PFSK-1 (cell line): ENCODE results near the gene SATL1. TPM values are rescaled to one million over a fixed set of nuclear protein-coding genes. Genes with fewer than 3 reads are reported as not detected.

Experiments used
- FOXP2 ChIP-seq: optimal IDR thresholded peaks from 2 replicates; pipeline ENCODE3; 2011; ENCODE audit warnings: borderline replicate concordance, control low read depth, inconsistent platforms; ENCODE audit not compliant: insufficient read depth; ENCODE audit errors: extremely low read length, extremely low read depth
- POLR2AphosphoS5 ChIP-seq: IDR thresholded peaks from 2 replicates; pipeline ENCODE4 v1.6.1; 2012; ENCODE audit warnings: low read depth, mild to moderate bottlenecking, control low read depth, low read length, moderate library complexity
- SIN3A ChIP-seq: IDR thresholded peaks from 2 replicates; pipeline ENCODE4 v1.6.1; 2012; ENCODE audit warnings: mild to moderate bottlenecking, low read length, moderate library complexity, borderline replicate concordance; ENCODE audit not compliant: insufficient read depth
- TAF1 ChIP-seq: IDR thresholded peaks from 2 replicates; pipeline ENCODE4 v1.6.1; 2012; ENCODE audit warnings: low read length, control low read depth, borderline replicate concordance; ENCODE audit not compliant: insufficient read depth
- polyA plus RNA-seq: library from polyadenylated mRNA; unstranded; fragments of >200 nt; gene quantifications from one replicate; pipeline ENCODE4 v1.2.1, GENCODE V29; 2012; ENCODE audit warnings: low read depth, missing spikeins; ENCODE audit not compliant: insufficient read length
- TF ChIP-seq, protein P1 (sequence below), 2 experiments: IDR thresholded peaks; 2 replicates each; pipeline versions ENCODE4 v1.6.1 to v1.8.0; 2011 to 2012; ENCODE audit warnings: low read depth in 2 of 2, low read length in 2 of 2, control low read depth in 1 of 2, inconsistent platforms in 1 of 2, mild to moderate bottlenecking in 1 of 2, moderate library complexity in 1 of 2; ENCODE audit not compliant: insufficient read depth in 1 of 2

SATL1 gene, protein sequence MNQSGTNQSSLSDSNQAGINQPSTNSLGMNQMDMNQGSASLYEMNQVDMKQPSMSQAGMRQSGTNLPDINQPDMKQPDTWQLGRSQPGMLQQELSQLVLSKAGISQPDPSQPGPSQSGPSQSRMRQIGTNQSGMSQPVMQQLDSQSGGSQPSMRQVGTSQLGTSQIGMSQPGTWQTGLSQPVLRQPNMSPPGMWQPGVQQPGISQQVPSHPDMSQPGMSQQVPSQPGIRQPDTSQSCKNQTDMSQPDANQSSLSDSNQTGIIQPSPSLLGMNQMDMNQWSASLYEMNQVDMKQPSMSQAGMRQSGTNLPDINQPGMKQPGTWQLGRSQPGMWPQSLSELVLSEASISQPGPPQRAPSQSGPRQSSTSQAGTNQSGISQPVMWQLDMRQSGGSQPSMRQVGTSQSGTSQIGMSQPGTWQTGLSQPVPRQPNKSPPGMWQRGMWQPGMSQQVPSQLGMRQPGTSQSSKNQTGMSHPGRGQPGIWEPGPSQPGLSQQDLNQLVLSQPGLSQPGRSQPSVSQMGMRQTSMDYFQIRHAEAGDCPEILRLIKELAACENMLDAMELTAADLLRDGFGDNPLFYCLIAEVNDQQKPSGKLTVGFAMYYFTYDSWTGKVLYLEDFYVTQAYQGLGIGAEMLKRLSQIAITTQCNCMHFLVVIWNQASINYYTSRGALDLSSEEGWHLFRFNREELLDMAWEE
- polyA plus RNA-seq = not detected

DNA sequence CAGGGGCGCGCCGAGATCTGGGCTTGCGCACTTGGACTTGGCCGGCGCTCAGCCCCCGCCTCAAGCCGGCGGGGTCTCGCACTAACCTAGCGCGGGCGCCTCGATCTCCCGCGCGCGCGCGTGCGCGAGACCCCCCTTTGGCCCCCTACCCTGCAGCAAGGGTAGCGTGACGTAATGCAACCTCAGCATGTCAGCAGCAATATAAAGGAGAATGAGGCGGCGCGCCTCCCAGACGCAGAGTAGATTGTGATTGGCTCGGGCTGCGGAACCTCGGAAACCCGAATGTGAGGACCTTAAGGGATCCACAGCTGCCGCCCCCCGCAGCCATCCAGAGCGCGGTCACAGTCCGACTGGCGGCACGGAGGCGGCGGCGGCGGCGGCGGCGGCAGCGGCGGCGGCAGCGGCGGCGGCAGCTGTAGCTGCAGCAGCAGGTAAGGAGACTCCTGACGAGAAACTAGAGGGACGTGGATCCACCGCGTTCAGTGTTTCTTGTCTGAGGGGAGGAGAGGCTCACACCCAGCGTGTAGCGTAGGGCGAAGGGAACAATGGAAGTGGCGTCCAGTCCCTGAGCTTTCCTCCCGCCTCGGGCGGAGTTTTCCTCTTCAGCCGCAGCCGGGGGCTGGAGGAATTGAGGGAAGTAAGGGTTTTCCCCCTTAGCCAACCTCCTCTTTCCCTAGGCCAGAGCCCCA, at the start of gene SATL1, which contains the start of gene ZNF711:
Gene SATL1, minus strand, starts transcription at position 19 of the 689 bp plus-strand sequence. CDS start 134,811 bp downstream, outside the sequence.
Gene ZNF711, plus strand, starts transcription at position 231 of the 689 bp plus-strand sequence. CDS start 3,582 bp downstream, outside the sequence.
- TF ChIP-seq TAF1 (no peak), SIN3A (no peak), FOXP2 (no peak), POLR2AphosphoS5 (no peak)
- TF ChIP-seq, protein P1, sequence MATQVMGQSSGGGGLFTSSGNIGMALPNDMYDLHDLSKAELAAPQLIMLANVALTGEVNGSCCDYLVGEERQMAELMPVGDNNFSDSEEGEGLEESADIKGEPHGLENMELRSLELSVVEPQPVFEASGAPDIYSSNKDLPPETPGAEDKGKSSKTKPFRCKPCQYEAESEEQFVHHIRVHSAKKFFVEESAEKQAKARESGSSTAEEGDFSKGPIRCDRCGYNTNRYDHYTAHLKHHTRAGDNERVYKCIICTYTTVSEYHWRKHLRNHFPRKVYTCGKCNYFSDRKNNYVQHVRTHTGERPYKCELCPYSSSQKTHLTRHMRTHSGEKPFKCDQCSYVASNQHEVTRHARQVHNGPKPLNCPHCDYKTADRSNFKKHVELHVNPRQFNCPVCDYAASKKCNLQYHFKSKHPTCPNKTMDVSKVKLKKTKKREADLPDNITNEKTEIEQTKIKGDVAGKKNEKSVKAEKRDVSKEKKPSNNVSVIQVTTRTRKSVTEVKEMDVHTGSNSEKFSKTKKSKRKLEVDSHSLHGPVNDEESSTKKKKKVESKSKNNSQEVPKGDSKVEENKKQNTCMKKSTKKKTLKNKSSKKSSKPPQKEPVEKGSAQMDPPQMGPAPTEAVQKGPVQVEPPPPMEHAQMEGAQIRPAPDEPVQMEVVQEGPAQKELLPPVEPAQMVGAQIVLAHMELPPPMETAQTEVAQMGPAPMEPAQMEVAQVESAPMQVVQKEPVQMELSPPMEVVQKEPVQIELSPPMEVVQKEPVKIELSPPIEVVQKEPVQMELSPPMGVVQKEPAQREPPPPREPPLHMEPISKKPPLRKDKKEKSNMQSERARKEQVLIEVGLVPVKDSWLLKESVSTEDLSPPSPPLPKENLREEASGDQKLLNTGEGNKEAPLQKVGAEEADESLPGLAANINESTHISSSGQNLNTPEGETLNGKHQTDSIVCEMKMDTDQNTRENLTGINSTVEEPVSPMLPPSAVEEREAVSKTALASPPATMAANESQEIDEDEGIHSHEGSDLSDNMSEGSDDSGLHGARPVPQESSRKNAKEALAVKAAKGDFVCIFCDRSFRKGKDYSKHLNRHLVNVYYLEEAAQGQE (IDR thresholded peaks at IDR 0.05; ENCODE audit: insufficient read depth in 1 of 2, low read depth in 2 of 2, low read length in 2 of 2) = no peak

DNA sequence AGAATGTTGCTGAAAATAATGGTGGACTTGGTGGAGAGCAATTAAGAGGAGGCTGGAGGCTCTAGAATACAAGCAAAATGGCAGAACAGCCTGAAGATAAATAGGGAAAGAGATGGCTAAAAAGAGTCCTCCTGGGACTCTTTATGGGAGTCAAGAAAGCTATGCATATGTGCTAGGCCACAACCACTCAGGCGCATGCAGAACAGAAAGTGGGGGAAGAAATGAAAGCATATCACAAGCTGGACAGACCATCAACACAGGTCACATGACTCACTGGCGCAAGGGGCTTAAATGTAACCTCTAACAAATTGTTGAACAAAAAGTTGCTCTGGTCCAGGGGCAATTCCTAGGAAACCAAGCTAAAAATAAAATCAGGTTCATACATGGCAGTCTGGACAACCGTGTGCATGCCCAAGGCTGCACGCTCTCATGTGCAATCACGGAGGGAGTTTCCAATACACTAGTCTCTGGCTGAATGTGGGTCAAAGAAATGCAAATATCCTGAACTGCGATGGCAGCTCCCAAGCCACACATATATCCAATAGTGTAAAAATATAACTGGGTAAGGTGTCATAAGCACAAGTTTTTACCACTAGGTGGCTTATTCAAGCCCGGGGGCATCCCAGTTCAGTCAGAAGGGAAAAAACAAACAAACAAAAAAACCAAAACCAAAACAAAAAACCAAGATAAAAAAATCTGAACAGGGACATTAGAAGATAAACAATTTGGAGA, 45.6 kb upstream of the SATL1 start:
- no peak for TF ChIP-seq TAF1
- TF ChIP-seq SIN3A = no peak
- TF ChIP-seq, protein P1 (IDR thresholded peaks at IDR 0.05; ENCODE audit: insufficient read depth in 1 of 2, low read depth in 2 of 2, low read length in 2 of 2) = no peak
- TF ChIP-seq FOXP2 = no peak
- no peak for TF ChIP-seq POLR2AphosphoS5

DNA sequence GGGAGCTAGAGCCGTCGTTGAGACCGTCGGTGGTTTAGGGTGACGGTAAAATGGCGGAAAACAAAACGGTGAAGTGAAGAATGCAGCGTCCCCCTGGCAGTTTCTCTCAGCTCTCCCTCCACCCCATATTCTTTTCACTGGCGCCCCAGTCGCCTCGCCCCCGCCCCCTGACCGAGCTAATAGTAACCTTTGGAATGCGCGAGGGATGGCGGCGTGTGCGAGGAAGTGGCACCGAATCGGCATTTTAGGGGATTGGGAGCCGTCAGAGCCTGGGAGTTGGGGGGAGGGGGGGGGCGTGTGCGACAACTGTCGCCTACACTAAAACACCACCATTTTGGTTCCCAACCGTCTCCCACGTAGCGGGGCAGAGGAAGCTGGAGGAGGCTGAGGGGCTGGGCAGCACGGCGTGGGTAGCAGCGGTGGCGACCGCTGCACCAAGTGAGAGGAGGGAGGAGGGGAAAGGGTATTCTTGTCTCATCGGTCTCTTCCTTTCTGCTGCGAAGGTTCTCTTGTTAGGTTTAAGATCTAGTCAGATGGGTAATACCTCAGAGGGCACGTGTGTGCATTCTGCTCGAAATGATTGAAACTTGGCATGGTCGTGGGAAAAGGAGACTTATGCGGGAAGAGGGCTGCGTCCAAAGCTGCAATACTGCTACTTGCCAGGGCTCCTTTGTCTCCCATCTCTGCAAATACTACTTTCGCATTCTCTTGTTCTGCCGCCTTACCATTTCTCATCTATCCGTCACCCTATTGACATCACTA, 1.1 kb upstream of the SATL1 start:
- no peak for TF ChIP-seq FOXP2
- no peak for TF ChIP-seq SIN3A
- TF ChIP-seq, protein P1 (IDR thresholded peaks at IDR 0.05; ENCODE audit: insufficient read depth in 1 of 2, low read depth in 2 of 2, low read length in 2 of 2) = no peak
- TF ChIP-seq POLR2AphosphoS5 = no peak
- no peak for TF ChIP-seq TAF1

DNA sequence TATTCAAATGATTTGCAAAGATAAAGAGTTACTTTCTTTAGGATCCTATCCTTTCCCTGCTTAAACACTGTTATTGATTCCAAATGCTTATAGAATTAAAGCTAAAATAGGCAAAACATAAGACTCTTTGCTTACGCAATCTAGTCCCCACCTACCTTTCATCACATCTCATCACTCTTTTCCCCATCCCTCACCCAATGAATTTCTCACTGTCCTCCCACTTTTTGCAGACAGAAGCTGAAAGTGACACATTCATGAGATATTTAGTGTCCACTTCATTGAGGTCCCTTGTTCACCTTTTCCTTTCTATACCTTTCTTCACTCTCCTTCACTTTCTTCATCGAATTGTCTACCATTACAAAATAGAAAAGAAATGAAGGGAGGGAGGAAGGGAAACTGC, 424 bp downstream of the SATL1 start:
- TF ChIP-seq, protein P1 (IDR thresholded peaks at IDR 0.05; ENCODE audit: insufficient read depth in 1 of 2, low read depth in 2 of 2, low read length in 2 of 2) = no peak
- TF ChIP-seq TAF1 = no peak
- no peak for TF ChIP-seq SIN3A
- TF ChIP-seq FOXP2 = no peak
- no peak for TF ChIP-seq POLR2AphosphoS5
